Esophagus (tissue), 2 donors: Measurements from ENCODE around the gene TPBGL. TPM values are rescaled to one million over a fixed set of nuclear protein-coding genes. Genes with fewer than 3 reads are reported as not detected.

Experiments used
- H3K27ac ChIP-seq, 2 donors: one replicate each; pipeline ENCODE4 v1.5.1; 2013; ENCODE audit warnings: low read depth in 2 of 2, mild to moderate bottlenecking in 2 of 2, inconsistent platforms in 1 of 2, low read length in 1 of 2, moderate library complexity in 1 of 2
- H3K27me3 ChIP-seq, 2 donors: one replicate each; pipeline ENCODE4 v1.6.1; 2013; ENCODE audit warnings: low read length in 2 of 2, control low read depth in 1 of 2, mild to moderate bottlenecking in 1 of 2; ENCODE audit not compliant: insufficient read depth in 2 of 2, control insufficient read depth in 1 of 2
- H3K36me3 ChIP-seq, 2 donors: one replicate each; pipeline ENCODE4 v1.6.1; 2013; ENCODE audit warnings: low read length in 1 of 2; ENCODE audit not compliant: control insufficient read depth in 2 of 2, insufficient read depth in 2 of 2
- H3K4me1 ChIP-seq, 2 donors: one replicate each; pipeline ENCODE4 v1.6.1; 2013; ENCODE audit warnings: low read length in 1 of 2; ENCODE audit not compliant: control insufficient read depth in 2 of 2, insufficient read depth in 2 of 2
- H3K4me3 ChIP-seq, 2 donors: one replicate each; pipeline ENCODE4 v1.5.1; 2013; ENCODE audit warnings: low read length in 2 of 2, mild to moderate bottlenecking in 2 of 2, low read depth in 1 of 2, moderate library complexity in 1 of 2
- H3K9me3 ChIP-seq, 2 donors: one replicate each; pipeline ENCODE4 v1.6.1; 2013; ENCODE audit warnings: mild to moderate bottlenecking in 2 of 2, low read depth in 1 of 2, low read length in 1 of 2, moderate library complexity in 1 of 2; ENCODE audit not compliant: control insufficient read depth in 2 of 2, insufficient read depth in 1 of 2
- WGBS, 2 donors: extraction: QIAGEN DNeasy Blood & Tissue Kit; methylation state at CpG; one replicate each; pipeline ENCODE4 v1.1.7; 2013; 5-methylcytosine and 5-hydroxymethylcytosine counted together
- polyA plus RNA-seq, 2 donors: library from polyadenylated mRNA; stranded (reverse); fragments of 200-250 nt; gene quantifications; one replicate each; pipeline ENCODE4 v1.2.3, GENCODE V29; 2013
- donor health status: healthy with polysubstance abuse.
- donor health status: Bipolar disorder and iron deficiency.

TPBGL gene
- polyA plus RNA-seq, 2 donors, result 0.02 TPM; not detected in 1

DNA sequence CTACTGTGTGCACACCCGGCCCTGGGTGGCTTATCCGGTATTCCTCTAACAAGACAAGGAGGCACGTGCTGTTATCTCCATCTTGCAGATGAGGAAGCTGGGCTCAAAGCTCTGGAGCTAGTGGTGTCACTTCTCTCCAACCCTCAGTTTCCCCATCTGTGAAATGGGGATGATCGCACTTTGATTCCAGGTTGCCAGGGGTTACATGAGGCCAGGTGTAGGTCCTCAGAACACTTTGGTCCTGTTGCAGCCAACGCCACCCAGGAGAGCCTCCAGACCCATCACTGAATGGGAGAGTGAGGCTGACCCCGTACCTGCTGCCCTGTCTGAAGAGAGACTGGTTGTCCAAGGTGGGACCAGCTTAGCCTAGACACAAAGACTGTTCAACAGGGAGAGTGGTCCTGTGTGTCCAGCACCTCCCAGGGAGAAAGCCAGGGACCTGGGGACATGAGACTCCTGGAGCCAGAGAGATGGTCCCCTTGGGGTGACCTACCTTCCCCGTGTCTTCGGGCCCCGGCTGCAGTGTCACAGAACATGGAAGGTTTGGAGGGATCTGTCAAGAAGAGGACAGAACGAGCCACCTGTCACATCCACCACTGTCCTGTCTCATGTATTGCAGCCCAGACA lies 41.0 kb downstream of the TPBGL start:
- Histone ChIP-seq H3K27me3 (no peaks in the 10 kb centered on the region), H3K27ac (peak overlapping the region in 1 of 2 donors; percentile 7), H3K36me3 (peaks cover 3 to 27% of the 10 kb centered on the region in 2 donors), H3K9me3 (no peaks in the 10 kb centered on the region), H3K4me1 (peaks cover 0 to 2% of the 10 kb centered on the region in 2 donors), H3K4me3 (no peak overlapping the region)
- 87 to 89% methylated on average over 10 of the region's 10 CpGs for WGBS, 2 donors

GRCh38 chr11:75283391-75283931 lies 42.9 kb downstream of the TPBGL start:
- Histone ChIP-seq H3K27me3 (no peaks in the 10 kb centered on the region), H3K4me3 (no peak overlapping the region), H3K9me3 (no peaks in the 10 kb centered on the region), H3K27ac (no peak overlapping the region), H3K36me3 (peaks cover 3 to 19% of the 10 kb centered on the region in 2 donors), H3K4me1 (peaks cover 0 to 2% of the 10 kb centered on the region in 2 donors)
- 87 to 89% methylated on average over 15 to 16 of the region's 16 CpGs for WGBS, 2 donors

GRCh38 chr11:75285776-75286360 lies 45.3 kb downstream of the TPBGL start:
- Histone ChIP-seq H3K36me3 (peaks cover 3 to 14% of the 10 kb centered on the region in 2 donors), H3K27me3 (no peaks in the 10 kb centered on the region), H3K4me3 (no peak overlapping the region), H3K27ac (no peak overlapping the region), H3K9me3 (no peaks in the 10 kb centered on the region), H3K4me1 (peaks cover 0 to 2% of the 10 kb centered on the region in 2 donors)
- WGBS, 2 donors, result 97% methylated on average over 5 of the region's 5 CpGs

DNA sequence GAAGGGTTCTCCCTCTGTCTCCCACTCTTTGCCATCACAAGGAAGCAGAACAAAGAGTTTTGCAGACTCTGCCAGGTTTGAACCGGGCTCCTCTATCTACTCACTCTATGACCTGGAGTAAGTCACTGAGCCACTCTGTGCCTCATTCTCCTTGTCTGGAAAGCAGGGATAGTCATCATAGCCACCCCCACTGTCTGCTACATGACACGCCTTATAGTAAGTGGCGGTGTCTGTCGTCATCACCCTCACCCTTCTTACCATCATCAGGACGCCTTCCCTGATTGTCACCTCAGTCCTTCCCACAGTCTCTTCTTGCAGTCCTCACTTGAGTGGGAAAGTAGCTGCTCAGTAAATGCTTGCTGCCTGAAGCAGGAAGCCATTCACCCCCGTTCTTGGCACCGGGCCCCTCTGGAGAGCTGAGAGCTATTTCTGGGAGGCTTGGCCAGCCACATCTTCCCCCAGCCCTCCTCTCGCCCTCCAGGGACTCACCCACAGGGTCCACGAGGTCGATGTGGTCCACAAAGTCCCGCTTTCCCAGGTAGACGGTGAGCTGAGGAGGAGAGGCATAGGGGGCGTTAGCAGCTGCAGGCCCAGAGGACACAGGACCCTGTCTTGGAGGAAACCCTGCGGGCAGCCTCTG lies 46.4 kb downstream of the TPBGL start:
- WGBS, 2 donors, result 78% methylated on average over 14 of the region's 14 CpGs

DNA sequence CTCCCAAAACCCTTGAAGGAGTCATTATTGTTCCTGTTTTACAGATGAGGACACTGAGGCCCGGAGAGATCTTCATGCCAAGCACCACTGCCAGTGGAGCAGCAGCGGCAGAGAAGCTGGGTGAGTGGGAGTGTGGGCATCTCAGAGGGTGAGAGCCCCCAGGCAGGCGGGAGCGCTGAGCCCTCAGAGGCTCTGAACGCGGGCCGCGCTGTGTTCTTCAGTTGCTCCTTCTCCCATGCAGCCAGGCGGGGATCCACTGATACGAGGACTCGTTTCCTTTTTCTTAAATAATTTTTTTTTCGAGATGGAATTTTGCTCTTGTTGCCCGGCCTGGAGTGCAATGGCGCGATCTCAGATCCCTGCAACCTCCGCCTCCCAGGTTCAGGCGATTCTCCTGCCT lies 47.0 kb downstream of the TPBGL start:
- H3K4me1 ChIP-seq, result peaks cover 0 to 2% of the 10 kb centered on the region in 2 donors

More for the DNA sequence above, 46.4 kb downstream of the TPBGL start:
- Histone ChIP-seq H3K9me3 (no peaks in the 10 kb centered on the region), H3K4me1 (peaks cover 0 to 2% of the 10 kb centered on the region in 2 donors), H3K4me3 (no peak overlapping the region), H3K27ac (no peak overlapping the region), H3K27me3 (no peaks in the 10 kb centered on the region), H3K36me3 (peaks cover 3 to 6% of the 10 kb centered on the region in 2 donors)

DNA sequence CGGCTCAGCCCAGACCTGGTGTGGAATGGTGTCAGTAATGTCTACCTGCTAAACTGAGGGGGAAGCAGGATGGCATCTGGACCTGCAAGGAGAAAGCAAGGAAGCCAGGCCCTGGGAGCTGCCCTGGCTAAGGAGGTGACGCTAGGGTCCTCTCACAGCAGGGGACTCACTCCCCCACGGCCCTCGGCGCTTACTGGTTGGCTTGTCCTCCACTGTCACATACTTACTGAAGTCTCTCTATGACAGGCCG lies 48.9 kb downstream of the TPBGL start:
- no peak overlapping the region for H3K4me3 ChIP-seq
- H3K4me1 ChIP-seq, result peaks cover 0 to 12% of the 10 kb centered on the region in 2 donors
- no peaks in the 10 kb centered on the region for H3K27me3 ChIP-seq
- WGBS, 2 donors, result 86 to 89% methylated on average over 6 of the region's 6 CpGs
- no peaks in the 10 kb centered on the region for H3K9me3 ChIP-seq
- H3K27ac ChIP-seq, result no peak overlapping the region
- H3K36me3 ChIP-seq, result peaks cover 3 to 4% of the 10 kb centered on the region in 2 donors

More for the DNA sequence above, 47.0 kb downstream of the TPBGL start:
- H3K27ac ChIP-seq, result no peak overlapping the region
- H3K4me3 ChIP-seq, result no peak overlapping the region
- WGBS, 2 donors, result 95% methylated on average over 17 of the region's 17 CpGs
- peaks cover 3 to 4% of the 10 kb centered on the region in 2 donors for H3K36me3 ChIP-seq
- H3K9me3 ChIP-seq, result no peaks in the 10 kb centered on the region
- H3K27me3 ChIP-seq, result no peaks in the 10 kb centered on the region

DNA sequence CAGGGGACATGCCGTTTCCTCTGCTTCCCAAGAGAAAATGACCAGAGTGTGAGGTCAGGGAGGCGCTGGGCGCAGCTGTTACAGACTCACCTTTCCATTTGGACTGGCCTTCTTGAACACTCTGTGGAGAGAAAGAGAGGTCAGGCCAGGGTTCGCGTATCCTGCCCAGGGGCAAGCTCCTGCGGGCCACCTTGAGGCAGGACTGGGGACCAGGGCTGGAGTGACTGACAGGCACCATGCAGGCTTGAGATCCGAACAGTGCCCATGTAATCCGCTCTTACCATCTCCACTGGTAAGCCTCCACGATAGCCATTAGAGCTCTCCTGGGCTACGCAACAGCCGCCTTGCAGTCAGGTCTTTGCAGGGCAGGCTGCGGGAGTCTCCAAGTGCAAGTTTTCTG lies 49.3 kb downstream of the TPBGL start:
- 91 to 93% methylated on average over 12 of the region's 12 CpGs for WGBS, 2 donors
- peaks cover 3 to 4% of the 10 kb centered on the region in 2 donors for H3K36me3 ChIP-seq
- no peak overlapping the region for H3K27ac ChIP-seq
- no peaks in the 10 kb centered on the region for H3K27me3 ChIP-seq
- no peak overlapping the region for H3K4me3 ChIP-seq
- H3K4me1 ChIP-seq, result peaks cover 0 to 12% of the 10 kb centered on the region in 2 donors
- no peaks in the 10 kb centered on the region for H3K9me3 ChIP-seq

DNA sequence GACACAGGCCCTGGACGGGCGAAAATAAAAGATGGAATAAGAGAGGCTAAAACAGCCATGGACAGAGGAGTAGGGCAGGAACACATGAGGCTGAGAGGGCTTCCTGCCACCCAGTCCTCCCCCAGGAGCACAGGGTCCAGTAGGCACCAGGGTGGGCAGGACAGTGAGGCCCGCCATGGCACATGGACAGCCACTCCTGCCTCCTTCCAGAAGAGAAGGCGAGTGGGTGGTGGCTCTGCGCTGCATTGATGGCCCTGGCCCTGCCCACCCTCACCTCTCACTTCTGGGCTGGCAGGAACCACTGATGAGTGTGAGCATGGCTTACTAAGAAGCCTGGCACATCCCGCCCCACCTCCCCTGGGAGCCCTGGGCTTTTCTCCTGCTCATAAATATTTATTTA lies 51.2 kb downstream of the TPBGL start:
- Histone ChIP-seq H3K27ac (no peak overlapping the region), H3K4me1 (peaks cover 0 to 10% of the 10 kb centered on the region in 2 donors), H3K9me3 (no peaks in the 10 kb centered on the region), H3K36me3 (no peaks in the 10 kb centered on the region), H3K27me3 (no peaks in the 10 kb centered on the region), H3K4me3 (no peak overlapping the region)
- 89 to 99% methylated on average over 6 of the region's 6 CpGs for WGBS, 2 donors

GRCh38 chr11:75292943-75293342 lies 52.4 kb downstream of the TPBGL start:
- H3K27me3 ChIP-seq, result no peaks in the 10 kb centered on the region
- no peaks in the 10 kb centered on the region for H3K9me3 ChIP-seq
- peaks cover 0 to 10% of the 10 kb centered on the region in 2 donors for H3K4me1 ChIP-seq
- WGBS, 2 donors, result 74 to 89% methylated on average over 3 of the region's 3 CpGs
- H3K36me3 ChIP-seq, result no peaks in the 10 kb centered on the region
- H3K27ac ChIP-seq, result peak overlapping the region in 1 of 2 donors; percentile 16
- no peak overlapping the region for H3K4me3 ChIP-seq
